ENCODE measurements around the gene ELMO1.

Gene ELMO1

DNA sequence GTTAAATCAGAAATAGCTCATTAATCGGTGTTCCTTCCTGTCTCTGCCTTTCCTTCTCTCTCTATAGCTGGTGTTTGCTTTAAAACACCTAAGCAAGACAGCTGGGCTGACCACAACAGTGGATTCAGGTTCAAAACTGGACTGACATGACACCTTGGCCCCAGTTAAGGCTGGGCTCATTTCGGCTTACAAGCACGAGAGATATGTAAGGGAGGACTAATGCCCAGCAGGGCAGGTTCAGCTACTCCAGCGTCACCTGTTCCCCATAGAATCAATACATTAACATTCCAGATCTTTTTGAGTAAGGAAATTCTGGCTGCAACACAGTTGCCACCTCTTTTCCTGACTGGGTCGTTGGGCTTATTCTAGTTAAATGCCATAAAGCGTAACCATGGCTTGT lies 401.4 kb downstream of the ELMO1 start:
- in situ Hi-C loops (cut with MboI; ENCODE audit: low pct_unique_long_range_greater_than_20kb, low sequenced_read_pairs, unreplicated experiment): no loop called here
- TF ChIP-seq, protein P1, sequence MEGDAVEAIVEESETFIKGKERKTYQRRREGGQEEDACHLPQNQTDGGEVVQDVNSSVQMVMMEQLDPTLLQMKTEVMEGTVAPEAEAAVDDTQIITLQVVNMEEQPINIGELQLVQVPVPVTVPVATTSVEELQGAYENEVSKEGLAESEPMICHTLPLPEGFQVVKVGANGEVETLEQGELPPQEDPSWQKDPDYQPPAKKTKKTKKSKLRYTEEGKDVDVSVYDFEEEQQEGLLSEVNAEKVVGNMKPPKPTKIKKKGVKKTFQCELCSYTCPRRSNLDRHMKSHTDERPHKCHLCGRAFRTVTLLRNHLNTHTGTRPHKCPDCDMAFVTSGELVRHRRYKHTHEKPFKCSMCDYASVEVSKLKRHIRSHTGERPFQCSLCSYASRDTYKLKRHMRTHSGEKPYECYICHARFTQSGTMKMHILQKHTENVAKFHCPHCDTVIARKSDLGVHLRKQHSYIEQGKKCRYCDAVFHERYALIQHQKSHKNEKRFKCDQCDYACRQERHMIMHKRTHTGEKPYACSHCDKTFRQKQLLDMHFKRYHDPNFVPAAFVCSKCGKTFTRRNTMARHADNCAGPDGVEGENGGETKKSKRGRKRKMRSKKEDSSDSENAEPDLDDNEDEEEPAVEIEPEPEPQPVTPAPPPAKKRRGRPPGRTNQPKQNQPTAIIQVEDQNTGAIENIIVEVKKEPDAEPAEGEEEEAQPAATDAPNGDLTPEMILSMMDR (IDR thresholded peaks at IDR 0.05; ENCODE audit: extremely low read depth, insufficient read depth, missing control alignments): no peak
- DNase-seq (ENCODE audit: low spot score): no peak

- DNase-seq (ENCODE audit: low spot score): no peak
- TF ChIP-seq, protein P1 (IDR thresholded peaks at IDR 0.05; ENCODE audit: extremely low read depth, insufficient read depth, missing control alignments): no peak
- in situ Hi-C loops (cut with MboI; ENCODE audit: low pct_unique_long_range_greater_than_20kb, low sequenced_read_pairs, unreplicated experiment): no loop called here
Observed at GRCh38 chr7:37046531-37047079, 402.1 kb downstream of the ELMO1 start.

- TF ChIP-seq, protein P1 (IDR thresholded peaks at IDR 0.05; ENCODE audit: extremely low read depth, insufficient read depth, missing control alignments): no peak
- DNase-seq (ENCODE audit: low spot score): no peak
- in situ Hi-C loops (cut with MboI; ENCODE audit: low pct_unique_long_range_greater_than_20kb, low sequenced_read_pairs, unreplicated experiment): no loop called here
Observed at GRCh38 chr7:37045681-37046179, 402.9 kb downstream of the ELMO1 start.

DNA sequence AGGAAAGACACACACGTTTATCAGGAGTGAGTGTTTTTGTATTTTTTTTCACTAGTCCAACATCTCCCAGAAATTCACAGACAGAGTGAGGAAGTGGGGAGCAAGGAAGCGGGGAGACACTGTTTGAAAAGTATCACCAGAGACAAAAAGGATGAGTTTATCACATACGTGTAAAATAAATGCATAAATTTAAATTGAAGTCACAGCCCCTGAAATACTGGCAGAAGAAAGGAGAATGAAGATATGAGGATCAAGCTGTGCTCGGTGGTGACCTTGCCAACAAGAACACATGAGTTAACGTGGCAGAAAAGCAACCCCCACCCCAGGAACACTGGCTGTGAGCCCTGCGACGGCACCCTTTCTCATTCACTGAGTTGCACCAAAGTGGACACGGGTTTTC lies 407.2 kb downstream of the ELMO1 start:
- no peak for DNase-seq (ENCODE audit: low spot score)
- in situ Hi-C loops (cut with MboI; ENCODE audit: low pct_unique_long_range_greater_than_20kb, low sequenced_read_pairs, unreplicated experiment): no loop called here
- TF ChIP-seq, protein P1 (IDR thresholded peaks at IDR 0.05; ENCODE audit: extremely low read depth, insufficient read depth, missing control alignments): no peak

DNA sequence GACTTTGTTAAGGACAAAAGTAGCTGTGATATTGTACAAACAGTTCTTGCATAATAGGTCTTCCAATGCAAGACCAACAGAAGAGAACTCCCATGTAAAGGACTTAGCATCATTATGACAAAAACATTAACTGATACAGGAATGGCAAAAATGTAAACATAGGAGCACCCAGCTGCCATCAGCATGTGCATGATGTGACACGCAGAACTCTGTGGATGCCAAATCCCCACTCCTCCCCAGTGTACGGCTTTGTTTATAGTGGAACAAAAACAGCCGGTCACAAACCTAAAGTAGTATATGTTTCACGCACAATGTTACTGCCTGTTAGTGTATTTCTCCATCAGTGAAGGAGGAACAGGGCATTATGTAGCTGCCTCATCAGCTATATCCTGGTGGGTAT lies 408.3 kb downstream of the ELMO1 start:
- TF ChIP-seq, protein P1 (IDR thresholded peaks at IDR 0.05; ENCODE audit: extremely low read depth, insufficient read depth, missing control alignments): no peak
- in situ Hi-C loops (cut with MboI; ENCODE audit: low pct_unique_long_range_greater_than_20kb, low sequenced_read_pairs, unreplicated experiment): no loop called here
- DNase-seq (ENCODE audit: low spot score): no peak

DNA sequence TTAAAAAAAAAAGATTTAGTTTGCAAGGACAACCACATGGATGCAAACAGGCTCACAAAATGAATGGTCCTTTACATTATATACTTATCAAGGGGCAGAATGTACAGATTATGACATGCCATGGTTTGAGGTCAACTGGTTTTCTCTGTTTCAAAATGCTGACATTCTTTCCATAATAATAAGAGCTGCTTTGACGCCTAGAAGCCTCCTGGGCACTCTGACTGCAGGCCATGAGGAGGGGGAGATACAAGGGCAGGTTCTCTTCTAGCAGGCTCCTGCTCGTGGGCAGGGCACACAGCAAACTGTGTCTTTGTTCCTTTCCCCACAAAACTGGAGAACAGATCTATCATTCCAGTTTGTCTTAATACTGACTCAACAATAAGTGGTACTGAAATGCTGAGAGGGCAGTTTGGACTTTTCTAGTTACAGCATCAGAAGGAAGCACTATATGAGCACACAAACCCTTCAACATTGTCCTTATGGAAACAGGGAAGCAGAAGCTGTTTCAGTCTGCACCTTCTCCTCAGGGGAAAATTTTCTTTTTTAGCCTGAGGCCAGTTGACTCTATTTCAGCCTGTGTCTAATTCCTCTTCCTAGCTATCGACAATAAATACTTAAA lies 409.4 kb downstream of the ELMO1 start:
- in situ Hi-C loops (cut with MboI; ENCODE audit: low pct_unique_long_range_greater_than_20kb, low sequenced_read_pairs, unreplicated experiment): no loop called here
- no peak for DNase-seq (ENCODE audit: low spot score)
- TF ChIP-seq, protein P1 (IDR thresholded peaks at IDR 0.05; ENCODE audit: extremely low read depth, insufficient read depth, missing control alignments): no peak

All from GM13977 (cell line).